Stimulated activated naive CD4-positive, alpha-beta T cell (primary cell): ENCODE data around the gene LCOR.

Experiments
- DNase-seq, 6 experiments: peaks; one replicate each; lab custom pipeline; 2025; lab: John Stamatoyannopoulos, UW

Gene LCOR

GRCh38 chr10:97012470-97012869 is 180.4 kb downstream of the LCOR start:
- DNase-seq = no peak

GRCh38 chr10:97013568-97013967 is 181.5 kb downstream of the LCOR start:
- DNase-seq = no peak

GRCh38 chr10:97013983-97014382 is 181.9 kb downstream of the LCOR start:
- DNase-seq = no peak

GRCh38 chr10:97015240-97015639 is 183.1 kb downstream of the LCOR start:
- no peak for DNase-seq

GRCh38 chr10:97016728-97017473 is 184.8 kb downstream of the LCOR start:
- DNase-seq = no peak

- DNase-seq = no peak
These were observed 185.4 kb downstream of the LCOR start for GRCh38 chr10:97017474-97017903.

- no peak for DNase-seq
These were observed 186.4 kb downstream of the LCOR start for GRCh38 chr10:97018251-97019212.

- DNase-seq = no peak
These were observed 187.2 kb downstream of the LCOR start for GRCh38 chr10:97019213-97019844.

GRCh38 chr10:97020452-97021400 is 188.6 kb downstream of the LCOR start:
- DNase-seq = no peak

- no peak for DNase-seq
These were observed 190.5 kb downstream of the LCOR start for GRCh38 chr10:97022616-97023015.

GRCh38 chr10:97023401-97024167 is 191.5 kb downstream of the LCOR start:
- no peak for DNase-seq

GRCh38 chr10:97024168-97025073 is 192.3 kb downstream of the LCOR start:
- DNase-seq = no peak

- DNase-seq = peak in 5 of 6 experiments; percentile 13 to 42 (median 29)
These were observed 193.6 kb downstream of the LCOR start for GRCh38 chr10:97025613-97026242.

GRCh38 chr10:97028126-97028831 is 196.2 kb downstream of the LCOR start:
- DNase-seq = no peak

- DNase-seq = no peak
These were observed 196.7 kb downstream of the LCOR start for GRCh38 chr10:97028832-97029178.

- DNase-seq = no peak
These were observed 197.2 kb downstream of the LCOR start for GRCh38 chr10:97029271-97029670.

GRCh38 chr10:97030894-97031293 is 198.8 kb downstream of the LCOR start:
- no peak for DNase-seq

- DNase-seq = no peak
These were observed 199.4 kb downstream of the LCOR start for GRCh38 chr10:97031459-97031858.
